ENCODE measurements around the gene MED28. TPM values are rescaled to one million over a fixed set of nuclear protein-coding genes. Genes with fewer than 3 reads are reported as not detected.
"Not testable (repeated sequence)": the region's sequence is repeated elsewhere in the genome, so short reads cannot be mapped to it uniquely, and the experiment has no call there.

The MED28 gene
- total RNA-seq, 1 experiment from 2014 or later = 11.1 TPM

DNA sequence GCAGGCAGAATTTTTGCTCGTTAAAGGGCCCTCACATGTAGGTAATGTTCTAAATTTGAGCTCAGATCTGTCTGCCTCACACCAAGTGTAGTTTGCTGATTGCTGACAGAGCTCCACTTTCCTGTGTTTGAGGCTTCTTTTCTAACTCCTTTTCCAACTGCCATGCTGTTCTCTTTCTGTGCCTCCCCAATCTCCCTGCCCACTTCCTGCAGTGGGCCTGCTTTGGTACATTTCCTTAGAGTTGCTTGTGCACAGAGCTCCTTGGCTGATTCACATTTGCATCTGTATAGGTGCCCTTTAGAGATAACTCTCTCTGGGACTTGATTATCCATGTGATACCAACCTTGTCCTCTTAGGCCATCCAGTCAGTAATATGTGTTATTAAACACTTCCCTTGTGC lies 4.5 kb downstream of the MED28 start:
- no peak for DNase-seq (ENCODE audit: low read depth)

DNA sequence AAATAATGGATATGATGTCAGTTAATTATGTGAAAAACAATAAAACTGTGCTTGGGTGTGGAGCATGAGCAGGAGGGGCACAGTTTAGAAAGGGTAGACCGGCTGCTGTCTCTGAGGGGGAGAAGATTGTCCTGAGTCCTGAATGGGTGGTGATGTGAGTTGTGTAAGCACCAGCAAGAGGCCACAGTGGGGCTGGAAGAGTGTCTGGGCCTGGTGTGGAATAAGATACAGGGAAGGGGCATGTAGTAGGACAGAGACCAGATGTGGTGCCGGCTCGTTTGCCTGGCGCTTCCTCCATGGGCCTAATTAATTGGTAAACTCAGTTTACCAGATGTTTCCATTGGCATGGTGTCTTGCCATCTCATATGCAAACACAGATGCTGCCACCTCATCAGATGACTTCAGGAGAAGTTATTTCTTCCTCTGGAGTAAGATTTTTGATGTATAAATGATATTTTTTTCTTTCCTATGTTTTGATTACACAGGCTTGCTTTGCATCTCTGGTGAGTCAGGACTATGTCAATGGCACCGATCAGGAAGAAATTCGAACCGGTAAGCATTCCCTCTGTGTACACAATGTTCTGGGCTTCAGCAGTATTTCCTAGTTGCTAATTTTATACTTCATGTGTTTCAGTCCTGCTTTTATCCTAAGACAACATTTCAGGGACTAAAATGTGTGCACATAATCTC lies 5.1 kb downstream of the MED28 start:
- no peak for DNase-seq (ENCODE audit: low read depth)

DNA sequence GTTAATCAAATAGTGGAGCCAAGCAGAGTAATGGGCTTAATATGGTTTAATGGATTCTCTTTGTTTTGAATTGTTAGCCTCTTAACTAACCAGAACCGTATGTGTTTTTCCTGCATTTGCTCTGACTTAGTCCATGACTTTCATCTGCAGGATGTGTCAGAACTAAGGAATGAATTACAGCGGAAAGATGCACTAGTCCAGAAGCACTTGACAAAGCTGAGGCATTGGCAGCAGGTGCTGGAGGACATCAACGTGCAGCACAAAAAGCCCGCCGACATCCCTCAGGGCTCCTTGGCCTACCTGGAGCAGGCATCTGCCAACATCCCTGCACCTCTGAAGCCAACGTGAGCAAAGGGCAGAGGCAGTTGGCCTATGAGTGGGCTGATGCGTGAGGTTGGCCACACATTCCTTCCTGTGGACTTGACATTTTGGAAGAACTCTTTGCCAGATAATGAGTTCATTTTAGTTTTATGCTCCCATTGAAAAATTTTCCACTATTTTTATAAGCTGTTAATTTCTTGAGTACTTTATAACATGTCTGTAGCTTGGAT lies 9.1 kb downstream of the MED28 start:
- DNase-seq (ENCODE audit: low read depth) = no peak

DNA sequence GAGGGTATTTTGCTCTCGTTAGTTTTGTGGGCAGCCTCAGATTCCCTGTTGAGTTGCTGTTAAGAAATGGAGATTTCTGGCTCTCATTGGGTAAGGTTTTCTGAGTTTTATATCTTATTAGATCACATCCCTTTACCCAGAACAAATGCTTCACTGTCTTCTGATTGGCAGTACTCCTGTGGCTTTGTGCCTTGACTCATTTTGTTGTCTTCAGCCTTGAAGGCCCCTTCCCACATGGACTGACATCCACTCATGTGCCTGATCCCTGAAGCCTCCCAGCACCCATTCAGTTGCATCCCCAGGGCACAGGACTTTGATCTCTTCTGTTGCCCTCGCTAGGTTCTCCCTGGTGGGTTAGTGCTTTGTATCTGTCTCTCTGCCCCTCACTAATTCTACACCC lies 10.4 kb downstream of the MED28 start:
- no peak for DNase-seq (ENCODE audit: low read depth)

DNA sequence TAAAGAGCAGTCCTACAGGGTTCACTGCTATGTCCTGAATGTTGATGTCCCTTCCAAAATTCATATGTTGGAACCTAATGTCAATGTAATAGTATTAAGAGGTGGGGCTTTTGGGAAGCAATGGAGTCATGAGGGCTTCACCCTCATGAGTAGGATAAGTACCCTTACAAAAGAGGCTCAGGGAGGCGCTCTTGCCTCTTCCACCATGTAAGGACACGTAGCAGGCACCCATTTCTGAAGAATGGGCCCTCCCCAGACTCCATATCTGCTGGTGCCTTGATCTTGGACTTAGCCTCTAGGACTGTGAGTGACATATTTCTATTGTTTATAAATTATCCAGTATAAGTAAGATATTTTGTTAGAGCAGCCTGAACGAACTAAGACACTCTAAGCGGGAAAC lies 15.8 kb downstream of the MED28 start:
- no peak for DNase-seq (ENCODE audit: low read depth)

DNA sequence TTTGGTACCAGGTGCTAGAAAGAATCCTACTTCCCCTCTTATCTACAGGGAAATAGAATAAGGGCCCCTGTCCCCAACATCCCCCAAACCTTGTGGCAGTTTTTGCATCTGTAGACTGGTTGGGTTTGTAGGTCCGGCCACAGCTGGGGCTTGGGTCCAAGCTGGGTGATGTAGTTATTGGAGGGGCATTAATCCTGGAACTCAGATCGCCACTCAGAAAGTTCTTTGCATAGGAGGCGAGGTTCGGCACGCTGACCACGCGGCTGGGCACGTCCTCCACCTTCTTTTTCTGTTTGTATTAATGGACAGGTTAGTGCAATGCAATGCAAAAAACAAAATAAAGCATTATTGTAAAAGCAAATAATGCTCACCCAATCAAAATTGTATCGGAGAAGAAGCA lies 19.2 kb downstream of the MED28 start:
- no peak for DNase-seq (ENCODE audit: low read depth)

DNA sequence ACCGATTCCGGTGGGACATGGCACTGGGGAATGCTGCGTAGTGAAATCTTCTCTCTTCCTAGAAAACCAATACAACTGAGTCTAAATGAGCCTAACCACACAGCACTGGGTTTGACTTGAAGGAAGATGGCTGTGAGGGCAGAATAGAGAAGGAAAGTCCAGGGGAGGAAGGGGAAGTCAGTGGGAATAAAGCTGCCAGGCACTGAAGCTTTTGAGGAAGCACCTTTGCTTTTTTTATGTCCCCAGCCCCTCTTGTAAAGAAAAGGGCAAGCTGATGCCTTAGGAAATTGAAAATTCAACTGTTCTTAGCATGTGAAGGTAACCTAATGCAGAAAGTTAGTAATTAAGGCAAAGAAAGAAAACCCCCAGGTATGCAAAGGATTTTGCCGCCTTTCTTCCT lies 20.6 kb downstream of the MED28 start:
- DNase-seq (ENCODE audit: low read depth) = no peak

DNA sequence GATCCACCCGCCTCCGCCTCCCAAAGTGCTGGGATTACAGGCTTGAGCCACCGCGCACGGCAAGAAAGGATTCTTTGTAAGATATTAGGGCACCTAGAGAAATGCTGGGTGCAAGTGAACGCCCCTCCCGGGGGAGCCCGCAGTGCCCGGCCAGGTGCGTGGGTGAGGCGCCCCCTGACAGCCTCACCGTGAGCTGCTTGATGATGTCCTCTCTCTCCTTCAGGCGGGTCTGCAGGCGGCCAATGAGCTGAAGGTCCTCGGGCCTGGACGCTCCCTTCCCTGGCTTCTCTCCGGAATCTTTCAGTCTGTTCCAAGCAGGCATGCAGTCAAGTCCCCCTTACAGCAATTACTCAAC lies 21.9 kb downstream of the MED28 start:
- no peak for DNase-seq (ENCODE audit: low read depth)

DNA sequence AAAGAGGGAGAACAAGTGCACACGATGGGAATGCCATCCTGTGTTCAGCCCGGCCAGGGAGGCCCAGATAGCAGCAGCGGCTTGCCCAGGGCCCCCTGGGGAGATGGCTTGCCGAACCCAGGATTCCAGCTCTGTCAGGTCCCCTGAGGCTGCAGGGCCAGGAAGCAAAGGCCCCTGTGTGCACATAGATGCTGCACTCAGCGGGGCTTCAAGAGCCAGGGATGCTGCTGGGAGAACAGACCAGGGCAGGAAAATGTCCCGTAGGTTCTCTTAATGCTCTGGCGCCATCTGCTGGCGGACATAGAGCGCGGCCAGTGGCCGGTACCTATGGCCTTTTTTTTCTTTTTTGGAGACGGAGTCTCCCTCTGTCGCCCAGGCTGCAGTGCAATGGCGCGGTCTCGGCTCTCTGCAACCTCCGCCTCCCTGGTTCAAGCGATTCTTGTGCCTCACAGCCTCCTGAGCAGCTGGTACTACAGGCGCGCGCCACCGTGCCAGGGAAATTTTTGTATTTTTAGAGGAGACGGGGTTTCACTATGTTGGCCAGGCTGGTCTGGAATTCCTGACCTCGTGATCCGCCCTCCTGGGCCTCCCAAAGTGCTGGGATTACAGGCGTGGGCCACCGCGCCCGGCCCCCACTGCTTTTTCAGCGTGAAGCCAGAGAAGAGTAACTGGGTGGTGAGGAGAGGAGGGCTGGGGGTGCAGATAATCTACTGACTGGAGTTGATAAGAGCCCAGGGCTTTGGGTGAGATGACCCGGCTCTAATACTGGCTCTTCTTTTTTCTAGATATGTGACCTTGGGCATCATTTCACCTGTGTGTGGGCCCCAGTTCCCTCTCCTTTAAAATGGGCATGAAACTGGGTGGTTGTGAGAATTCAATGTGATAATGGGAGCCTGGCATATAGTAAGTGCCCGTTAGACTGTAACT lies 22.5 kb downstream of the MED28 start:
- peak; percentile 62 for DNase-seq (ENCODE audit: low read depth)

DNA sequence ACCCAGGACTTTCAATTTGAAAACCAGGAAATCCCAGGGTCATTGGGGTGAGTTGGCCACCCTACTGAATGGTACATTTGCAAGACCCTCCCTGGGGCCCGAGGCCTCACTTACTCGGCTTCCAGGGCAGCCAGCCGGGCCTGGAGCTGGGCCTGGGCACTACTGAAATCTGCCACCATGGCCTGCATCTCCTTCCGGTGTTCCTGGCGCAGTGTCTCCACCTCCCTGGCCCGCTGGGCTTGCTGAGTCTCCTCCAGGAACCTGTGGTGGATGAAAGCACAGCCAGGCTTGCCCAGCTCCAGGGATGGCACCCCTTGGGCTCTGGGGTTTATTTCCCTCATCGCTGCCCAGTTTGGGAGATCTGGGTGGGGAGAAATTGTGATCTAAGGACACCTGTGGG lies 24.7 kb downstream of the MED28 start:
- DNase-seq (ENCODE audit: low read depth) = no peak

DNA sequence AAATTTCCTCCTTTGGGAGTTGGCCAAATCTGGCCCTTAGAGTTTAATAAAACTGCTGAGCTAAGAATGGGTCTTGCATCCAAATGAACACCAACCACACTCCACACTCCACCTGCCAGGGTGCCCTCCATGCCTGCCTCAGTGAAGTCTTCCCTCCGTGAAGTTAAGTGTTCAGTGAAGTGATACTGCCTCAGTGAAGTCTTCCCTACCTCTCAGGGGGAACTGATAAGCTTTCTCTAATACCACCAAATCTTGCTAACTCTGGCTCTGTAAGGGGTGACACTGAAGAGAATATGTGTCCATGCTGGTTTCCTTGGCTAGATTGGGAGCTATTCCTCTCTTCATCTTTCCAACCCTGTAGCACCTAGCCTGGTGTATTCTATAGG lies 27.9 kb downstream of the MED28 start:
- no peak for DNase-seq (ENCODE audit: low read depth)

DNA sequence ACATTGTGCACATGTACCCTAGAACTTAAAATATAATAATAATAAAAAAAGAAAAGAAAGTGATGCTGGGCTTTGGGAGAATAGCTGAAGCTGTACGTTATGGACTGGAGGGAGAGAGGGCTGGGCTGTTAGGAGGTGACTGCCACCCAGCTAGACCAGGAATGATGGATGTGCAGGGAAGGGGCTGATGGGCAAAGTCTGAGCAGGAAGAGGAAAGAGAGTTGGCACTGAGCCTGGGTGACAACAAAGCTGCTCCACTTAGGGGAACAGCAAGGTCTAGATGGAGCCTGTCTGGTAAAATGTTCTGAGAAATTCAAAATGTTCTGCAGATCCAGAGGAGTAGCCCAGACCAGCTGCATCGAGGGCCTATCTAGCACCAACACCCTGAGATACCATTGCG lies 32.3 kb downstream of the MED28 start:
- DNase-seq (ENCODE audit: low read depth) = peak; percentile 9

DNA sequence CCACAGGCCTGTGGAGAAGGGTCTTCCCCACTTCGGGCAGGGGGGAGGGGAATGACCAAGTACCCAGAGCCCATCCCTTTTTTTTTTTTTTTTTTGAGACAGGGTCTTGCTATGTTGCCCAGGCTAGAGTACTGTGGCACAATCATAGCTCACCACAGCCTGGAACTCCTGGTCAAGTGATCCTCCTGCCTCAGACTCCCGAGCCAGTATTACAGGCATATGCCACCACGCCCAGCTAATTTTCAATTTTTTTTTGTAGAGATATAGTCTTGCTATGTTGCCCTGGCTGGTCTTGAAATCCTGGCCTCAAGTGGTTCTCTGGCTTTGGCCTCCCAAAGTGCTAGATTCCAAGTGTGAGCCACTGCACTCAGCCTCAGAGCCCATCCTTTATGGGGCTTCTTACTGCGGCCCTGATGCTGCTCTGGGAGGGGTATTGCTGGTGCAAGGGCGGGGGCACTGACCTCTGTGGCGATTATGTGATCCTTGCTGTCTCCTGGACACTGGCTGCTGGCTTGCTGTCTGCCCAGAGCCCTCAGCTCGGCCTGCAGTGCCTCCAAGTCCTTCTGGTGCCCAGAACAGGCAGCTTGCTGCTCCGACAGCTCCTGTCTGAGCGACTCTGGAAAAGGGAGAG lies 32.9 kb downstream of the MED28 start:
- DNase-seq (ENCODE audit: low read depth) = no peak

DNA sequence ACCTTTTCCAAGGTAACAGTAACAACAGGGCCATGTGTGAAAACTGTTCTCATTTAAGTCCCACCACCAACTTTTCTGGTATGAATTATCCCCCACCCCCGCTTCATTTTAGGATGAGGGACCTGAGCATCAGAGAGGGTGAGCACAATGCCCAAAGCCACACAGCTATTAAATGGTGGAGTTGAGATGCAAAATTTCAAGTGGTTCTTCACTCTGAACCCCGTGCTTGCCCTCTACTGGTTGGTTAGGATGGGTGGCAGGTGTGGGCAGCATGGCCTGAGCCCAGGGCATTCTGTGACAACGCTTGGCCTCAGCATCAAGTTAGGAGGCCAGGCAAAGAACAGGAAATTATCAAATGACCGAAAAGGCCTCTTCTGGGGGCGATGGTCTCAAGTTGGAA lies 33.5 kb downstream of the MED28 start:
- no peak for DNase-seq (ENCODE audit: low read depth)

DNA sequence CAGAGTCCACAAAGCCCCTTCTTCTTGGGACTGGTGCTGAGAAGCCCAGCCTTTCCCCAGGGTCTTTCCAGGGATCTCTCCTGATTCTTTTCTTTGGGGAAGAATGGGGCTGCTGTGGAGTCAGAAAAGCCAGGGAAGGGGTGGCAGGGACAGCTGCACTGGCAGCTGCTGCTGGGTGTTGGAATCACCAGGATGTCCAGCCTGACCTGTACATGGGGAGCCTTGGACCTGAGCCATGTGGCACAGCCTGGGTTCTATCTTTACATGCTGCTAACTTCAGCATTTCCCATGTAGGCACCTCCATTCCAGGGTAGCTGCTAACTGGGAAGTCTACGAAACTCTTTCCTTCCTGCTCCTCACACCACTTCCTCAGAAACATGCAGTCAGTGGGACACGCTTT lies 36.0 kb downstream of the MED28 start:
- no peak for DNase-seq (ENCODE audit: low read depth)

DNA sequence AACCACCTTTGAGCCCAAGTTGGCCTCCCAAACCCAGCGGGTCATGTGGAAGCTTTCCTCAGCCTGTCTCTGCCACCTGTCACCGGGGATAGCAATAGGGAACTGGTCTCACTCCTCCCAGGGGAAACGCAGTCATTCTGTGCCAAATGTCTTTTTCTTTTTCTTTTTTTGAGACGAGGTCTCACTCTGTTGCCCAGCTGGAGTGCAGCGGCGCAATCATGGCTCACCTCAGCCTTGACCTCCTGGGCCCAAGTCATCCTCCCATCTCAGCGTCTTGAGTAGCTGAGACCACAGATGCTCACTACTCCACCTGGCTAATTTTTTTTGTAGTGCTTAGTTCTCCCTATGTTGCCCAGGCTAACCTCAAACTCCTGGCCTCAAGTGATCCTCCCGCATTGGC lies 40.3 kb downstream of the MED28 start:
- DNase-seq (ENCODE audit: low read depth) = no peak

DNA sequence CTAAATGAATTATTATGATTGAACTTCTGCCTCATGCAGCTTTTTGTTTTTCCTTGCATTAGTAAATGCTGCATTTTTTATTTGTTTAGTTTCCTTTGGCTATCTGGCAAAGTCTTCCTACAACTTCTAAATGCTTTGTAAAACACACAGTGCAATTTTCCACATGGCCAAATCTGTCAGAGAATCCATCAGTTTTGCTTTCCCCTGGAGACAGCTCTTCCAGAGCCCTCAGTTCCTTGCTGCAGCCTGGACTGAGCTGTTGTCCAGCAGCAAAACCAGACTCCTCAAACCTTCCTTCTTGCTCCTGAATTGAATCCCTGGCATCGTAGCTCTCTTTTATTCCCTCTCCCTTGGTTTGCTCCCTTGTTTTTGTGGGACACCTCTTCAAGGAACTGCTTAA lies 42.6 kb downstream of the MED28 start:
- no peak for DNase-seq (ENCODE audit: low read depth)

DNA sequence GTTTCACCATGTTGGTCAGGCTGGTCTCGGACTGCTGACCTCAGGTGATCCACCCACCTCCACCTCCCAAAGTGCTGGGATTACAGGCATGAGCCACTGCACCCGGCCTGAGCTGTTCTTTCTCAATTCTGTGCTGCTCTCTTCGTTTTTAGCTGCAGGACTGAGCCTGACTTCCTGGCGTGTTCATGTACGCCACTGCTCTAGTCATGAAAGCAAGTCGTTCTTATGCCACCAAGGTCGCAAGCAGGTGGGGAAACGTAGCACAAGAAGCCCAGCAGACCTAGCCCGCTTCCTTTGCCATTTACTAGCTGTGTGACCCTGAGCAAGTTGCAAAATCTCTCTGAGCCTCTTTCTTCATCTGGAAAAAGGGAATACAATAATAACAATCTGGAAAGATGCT lies 43.4 kb downstream of the MED28 start:
- DNase-seq (ENCODE audit: low read depth) = no peak

DNA sequence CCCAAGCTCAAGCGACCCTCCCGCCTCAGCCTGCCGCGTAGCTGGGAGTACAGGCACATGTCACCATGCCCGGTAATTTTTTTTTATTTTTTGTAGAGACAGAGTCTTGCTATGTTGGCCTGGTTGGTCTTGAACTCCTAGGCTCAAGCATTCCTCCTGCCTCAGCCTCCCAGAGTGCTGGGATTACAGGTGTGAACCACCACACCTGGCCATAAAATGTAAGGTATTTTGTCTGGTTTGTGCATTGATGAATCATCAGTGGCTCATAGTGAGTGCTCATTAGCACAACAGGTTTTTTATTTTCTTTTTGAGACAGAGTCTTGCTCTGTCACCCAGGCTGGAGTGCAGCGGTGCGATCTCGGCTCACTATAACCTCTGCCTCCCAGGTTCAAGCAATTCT lies 44.8 kb downstream of the MED28 start:
- not testable (repeated sequence) for DNase-seq (ENCODE audit: low read depth)

DNA sequence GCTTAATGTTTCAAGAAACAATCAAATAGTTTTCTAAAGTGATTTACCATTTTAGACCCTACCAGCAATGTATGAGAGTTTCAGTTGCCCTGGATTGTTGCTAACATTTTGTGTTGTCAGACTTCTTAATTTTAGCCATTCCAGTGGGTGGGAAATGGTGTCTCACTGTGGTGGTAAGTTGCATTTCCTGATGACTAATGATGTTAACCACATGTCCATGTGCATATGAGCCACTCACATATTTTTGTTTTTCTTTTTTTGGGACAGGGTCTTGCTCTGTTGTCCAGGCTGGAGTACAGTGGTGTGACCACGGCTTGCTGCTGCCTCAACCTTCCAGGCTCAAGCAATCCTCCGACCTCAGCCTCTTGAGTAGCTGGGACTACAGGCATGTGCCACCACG lies 48.3 kb downstream of the MED28 start:
- peak; percentile 55 for DNase-seq (ENCODE audit: low read depth)

DNA sequence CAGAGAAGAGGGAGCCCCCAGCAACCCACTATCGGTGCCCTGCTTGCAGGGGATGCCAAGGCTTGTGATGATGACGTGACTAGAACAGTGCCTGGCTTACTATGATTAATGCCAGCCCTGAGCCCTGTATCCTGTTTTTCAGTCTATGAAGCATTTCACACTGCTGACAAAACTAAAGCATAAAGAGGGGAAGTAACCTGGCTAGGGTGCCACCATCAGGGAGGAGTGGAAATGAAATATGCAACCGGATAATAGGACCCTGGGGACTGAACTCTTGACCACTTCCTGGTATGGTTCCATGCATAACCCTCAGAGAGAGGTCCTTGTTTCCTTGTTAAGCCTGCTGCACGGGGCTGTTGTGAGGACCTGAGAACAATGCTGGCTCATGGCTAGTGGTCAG lies 50.3 kb downstream of the MED28 start:
- no peak for DNase-seq (ENCODE audit: low read depth)

DNA sequence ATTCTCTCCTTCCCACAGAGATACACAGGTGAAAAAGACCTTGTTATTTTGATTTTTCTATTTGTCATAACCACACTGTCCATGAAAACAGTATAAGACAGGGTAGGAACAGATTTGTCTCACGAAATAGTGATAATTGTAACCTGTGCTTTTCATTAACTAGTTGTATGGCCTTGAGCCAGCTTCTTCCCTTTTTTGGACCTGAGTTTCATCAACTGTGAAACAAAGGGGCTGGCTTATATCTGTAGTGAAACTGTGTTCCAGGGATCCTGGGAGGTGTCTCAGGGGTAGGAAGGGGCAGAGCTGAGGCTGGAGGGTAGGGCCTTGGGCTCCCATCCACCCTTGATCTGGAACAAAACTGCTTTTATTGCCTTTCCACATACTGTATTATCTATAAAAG lies 50.9 kb downstream of the MED28 start:
- no peak for DNase-seq (ENCODE audit: low read depth)

DNA sequence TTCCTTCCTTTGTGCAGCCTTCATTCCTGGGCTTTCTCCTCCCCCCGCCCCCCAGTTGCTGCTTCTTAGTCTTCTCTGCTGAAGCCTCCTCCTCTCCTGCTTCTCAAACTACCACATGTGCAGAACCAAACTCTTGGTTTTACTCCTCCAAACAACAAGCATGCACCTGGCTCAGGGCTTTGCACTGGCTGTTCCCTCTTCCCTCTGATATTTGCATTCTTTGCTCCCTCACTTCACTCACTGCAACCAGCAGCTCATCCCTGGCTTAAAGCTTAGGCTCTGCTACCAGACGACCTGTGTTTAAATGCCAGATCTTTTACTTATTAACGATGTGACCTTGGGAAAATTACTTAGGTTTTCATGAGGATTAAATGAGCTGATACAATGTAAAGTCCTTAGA lies 51.4 kb downstream of the MED28 start:
- DNase-seq (ENCODE audit: low read depth) = no peak
